ENCODE measurements around the gene OSBPL8.

OSBPL8 gene

DNA sequence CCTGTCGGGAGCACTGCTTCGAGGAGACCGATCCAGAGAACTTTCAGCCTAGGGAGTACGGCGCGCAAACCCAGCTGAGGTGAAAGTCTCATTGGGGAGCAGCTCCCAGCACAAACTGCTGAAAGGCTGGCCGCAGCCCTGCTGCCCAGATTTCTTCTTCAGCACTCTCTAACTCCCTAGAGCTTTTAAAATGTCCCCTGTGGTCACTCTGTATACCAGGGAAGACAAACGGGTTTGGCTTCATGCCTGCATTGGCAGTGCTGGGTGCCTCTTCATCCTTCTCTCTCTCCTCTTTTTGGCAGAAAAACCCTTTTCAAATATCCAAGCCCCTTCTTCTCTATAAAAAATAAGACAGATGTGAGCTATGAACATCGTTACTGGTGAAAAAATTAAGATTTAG is 246.3 kb downstream of the OSBPL8 start:
- Mint-ChIP-seq H3K9me3 (no peaks in the 10 kb centered on the region), H3K27me3 (peaks cover 12 to 28% of the 10 kb centered on the region in 2 donors), H3K27ac (no peak overlapping the region), H3K4me1 (peaks cover 0 to 2% of the 10 kb centered on the region in 2 donors), H3K4me3 (no peak overlapping the region), H3K36me3 (no peaks in the 10 kb centered on the region)
- ATAC-seq (replicated peaks) (no peak), DNase-seq (no peak)

- no peak overlapping the region for H3K27ac Mint-ChIP-seq
- H3K36me3 Mint-ChIP-seq = no peaks in the 10 kb centered on the region
- DNase-seq = no peak
- H3K27me3 Mint-ChIP-seq = peaks cover 17 to 32% of the 10 kb centered on the region in 2 donors
- ATAC-seq (replicated peaks) = no peak
- H3K9me3 Mint-ChIP-seq = no peaks in the 10 kb centered on the region
- H3K4me3 Mint-ChIP-seq = no peak overlapping the region
- H3K4me1 Mint-ChIP-seq = peaks cover 0 to 2% of the 10 kb centered on the region in 2 donors
Observed at GRCh38 chr12:76312315-76312714, 247.3 kb downstream of the OSBPL8 start.

GRCh38 chr12:76311796-76312195 is 247.8 kb downstream of the OSBPL8 start:
- Mint-ChIP-seq H3K9me3 (no peaks in the 10 kb centered on the region), H3K27ac (no peak overlapping the region), H3K4me1 (peaks cover 0 to 2% of the 10 kb centered on the region in 2 donors), H3K36me3 (no peaks in the 10 kb centered on the region), H3K27me3 (peaks cover 17 to 37% of the 10 kb centered on the region in 2 donors), H3K4me3 (no peak overlapping the region)
- no peak for DNase-seq
- no peak for ATAC-seq (replicated peaks)

- Mint-ChIP-seq H3K4me3 (no peak overlapping the region), H3K36me3 (no peaks in the 10 kb centered on the region), H3K9me3 (no peaks in the 10 kb centered on the region), H3K27ac (no peak overlapping the region), H3K27me3 (peaks cover 11 to 34% of the 10 kb centered on the region in 2 donors), H3K4me1 (peaks cover 0 to 2% of the 10 kb centered on the region in 2 donors)
- DNase-seq = no peak
- ATAC-seq (replicated peaks) = no peak
Observed at GRCh38 chr12:76310110-76310509, 249.5 kb downstream of the OSBPL8 start.

DNA sequence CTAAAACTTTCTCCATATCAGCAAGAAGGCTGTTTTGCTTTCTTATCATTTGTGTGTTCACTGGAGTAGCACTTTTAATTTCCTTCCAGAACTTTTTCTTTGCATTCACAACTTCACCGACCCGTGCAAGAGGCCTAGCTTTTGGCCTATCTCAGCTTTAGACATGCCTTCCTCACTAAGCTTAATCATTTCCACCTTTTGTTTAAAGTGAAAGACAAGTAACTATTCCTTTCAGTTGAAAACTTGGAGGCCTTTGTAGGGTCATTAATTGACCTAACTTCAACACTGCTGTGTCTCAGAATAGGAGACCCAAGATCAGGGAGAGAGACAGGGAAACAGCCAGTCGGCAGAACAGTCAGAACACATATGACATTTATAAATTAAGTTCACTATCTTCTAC is 250.7 kb downstream of the OSBPL8 start:
- Mint-ChIP-seq H3K4me1 (no peaks in the 10 kb centered on the region), H3K9me3 (no peaks in the 10 kb centered on the region), H3K36me3 (no peaks in the 10 kb centered on the region), H3K27me3 (peaks cover 11 to 30% of the 10 kb centered on the region in 2 donors), H3K4me3 (no peak overlapping the region), H3K27ac (no peak overlapping the region)
- DNase-seq (no peak), ATAC-seq (replicated peaks) (no peak)

- Mint-ChIP-seq H3K4me1 (no peaks in the 10 kb centered on the region), H3K9me3 (no peaks in the 10 kb centered on the region), H3K36me3 (no peaks in the 10 kb centered on the region), H3K4me3 (no peak overlapping the region), H3K27me3 (peaks cover 18 to 23% of the 10 kb centered on the region in 2 donors), H3K27ac (no peak overlapping the region)
- ATAC-seq (replicated peaks) = no peak
- DNase-seq = no peak
Observed at GRCh38 chr12:76307083-76307482, 252.5 kb downstream of the OSBPL8 start.

GRCh38 chr12:76303989-76304460 is 255.5 kb downstream of the OSBPL8 start:
- Mint-ChIP-seq H3K4me3 (no peak overlapping the region), H3K4me1 (no peaks in the 10 kb centered on the region), H3K36me3 (no peaks in the 10 kb centered on the region), H3K27ac (no peak overlapping the region), H3K9me3 (no peaks in the 10 kb centered on the region), H3K27me3 (peaks cover 15 to 18% of the 10 kb centered on the region in 2 donors)
- ATAC-seq (replicated peaks) = no peak
- no peak for DNase-seq

GRCh38 chr12:76303365-76303764 is 256.2 kb downstream of the OSBPL8 start:
- DNase-seq (no peak), ATAC-seq (replicated peaks) (no peak)
- Mint-ChIP-seq H3K36me3 (no peaks in the 10 kb centered on the region), H3K9me3 (no peaks in the 10 kb centered on the region), H3K27ac (no peak overlapping the region), H3K27me3 (peaks cover 15 to 18% of the 10 kb centered on the region in 2 donors), H3K4me3 (no peak overlapping the region), H3K4me1 (no peaks in the 10 kb centered on the region)

Measured in stimulated activated naive B cell treated with anti-CD40 and anti-IgM and Interleukin-4, amounts not matched to agents 10 μg/mL and 1 μg/mL and 100 μg/mL, for 72 hours (primary cell).